Measurements from ENCODE around the gene PDIA2. TPM values are rescaled to one million over a fixed set of nuclear protein-coding genes. Genes with fewer than 3 reads are reported as not detected.
"Not testable (repeated sequence)": the region's sequence is repeated elsewhere in the genome, so short reads cannot be mapped to it uniquely, and the experiment has no call there.

The PDIA2 gene
- total RNA-seq, 4 donors from 2014 or later: 0.81 to 0.93 TPM; not detected in 2

DNA sequence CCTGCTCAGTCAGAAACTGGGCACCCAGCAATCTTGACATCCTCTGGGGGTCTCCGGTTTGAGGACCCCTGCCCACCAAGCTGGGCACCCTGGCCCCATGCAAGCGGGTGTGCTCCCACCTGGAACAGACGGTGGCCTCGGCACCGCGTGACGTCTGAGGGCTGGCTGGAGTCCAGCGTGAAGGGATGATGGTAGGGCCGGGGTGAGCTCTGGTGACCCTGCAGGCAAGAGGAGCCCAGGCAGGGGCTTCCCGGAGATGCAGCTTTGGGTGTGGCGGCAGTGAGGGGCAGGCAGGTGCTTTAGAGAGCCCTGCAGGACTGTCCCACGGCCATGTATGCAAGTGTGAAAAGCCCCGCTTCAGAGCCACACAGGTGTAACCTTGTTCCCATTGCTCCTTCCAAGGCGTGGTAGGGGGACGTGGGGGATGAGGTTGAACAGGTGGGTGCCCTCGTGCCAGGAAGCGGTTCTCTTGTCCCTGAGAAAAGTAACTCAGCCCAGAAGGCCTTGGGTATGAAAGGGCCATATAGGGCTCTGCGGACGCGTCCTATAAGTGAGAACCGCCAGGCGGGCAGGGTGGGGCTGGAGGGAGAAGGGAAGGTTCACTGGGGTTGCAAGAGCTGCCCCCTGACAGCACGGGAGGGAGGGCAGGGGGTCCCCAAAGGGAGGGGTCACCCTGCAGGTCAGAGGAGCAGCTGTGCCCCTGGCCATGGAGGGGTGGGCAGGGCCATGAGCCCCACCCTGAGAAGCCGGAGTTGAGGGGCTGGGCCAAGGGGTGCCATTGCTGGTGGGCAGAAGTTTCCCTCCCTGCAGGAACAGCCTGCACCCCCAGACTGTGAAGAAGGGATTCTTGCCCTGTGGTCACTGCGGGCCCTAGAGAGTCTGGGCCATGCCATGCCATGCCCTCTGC is 16.5 kb upstream of the PDIA2 start:
- TF ChIP-seq, protein P1, sequence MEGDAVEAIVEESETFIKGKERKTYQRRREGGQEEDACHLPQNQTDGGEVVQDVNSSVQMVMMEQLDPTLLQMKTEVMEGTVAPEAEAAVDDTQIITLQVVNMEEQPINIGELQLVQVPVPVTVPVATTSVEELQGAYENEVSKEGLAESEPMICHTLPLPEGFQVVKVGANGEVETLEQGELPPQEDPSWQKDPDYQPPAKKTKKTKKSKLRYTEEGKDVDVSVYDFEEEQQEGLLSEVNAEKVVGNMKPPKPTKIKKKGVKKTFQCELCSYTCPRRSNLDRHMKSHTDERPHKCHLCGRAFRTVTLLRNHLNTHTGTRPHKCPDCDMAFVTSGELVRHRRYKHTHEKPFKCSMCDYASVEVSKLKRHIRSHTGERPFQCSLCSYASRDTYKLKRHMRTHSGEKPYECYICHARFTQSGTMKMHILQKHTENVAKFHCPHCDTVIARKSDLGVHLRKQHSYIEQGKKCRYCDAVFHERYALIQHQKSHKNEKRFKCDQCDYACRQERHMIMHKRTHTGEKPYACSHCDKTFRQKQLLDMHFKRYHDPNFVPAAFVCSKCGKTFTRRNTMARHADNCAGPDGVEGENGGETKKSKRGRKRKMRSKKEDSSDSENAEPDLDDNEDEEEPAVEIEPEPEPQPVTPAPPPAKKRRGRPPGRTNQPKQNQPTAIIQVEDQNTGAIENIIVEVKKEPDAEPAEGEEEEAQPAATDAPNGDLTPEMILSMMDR (IDR thresholded peaks at IDR 0.05): no peak
- no peak for TF ChIP-seq POLR2AphosphoS5 (IDR thresholded peaks at IDR 0.05)
- TF ChIP-seq EP300 (IDR thresholded peaks at IDR 0.05): no peak
- TF ChIP-seq POLR2A (IDR thresholded peaks at IDR 0.05): no peak
- H3K27ac ChIP-seq: no peak overlapping the region
- 60 to 80% methylated on average over 1 to 2 of the region's 25 CpGs for WGBS, 2 donors (ENCODE audit: low coverage in 1 of 2)
- H3K9me3 ChIP-seq: no peaks in the 10 kb centered on the region
- peaks cover 0 to 44% of the 10 kb centered on the region in 2 donors for H3K36me3 ChIP-seq
- ATAC-seq: no peak
- H3K4me3 ChIP-seq: no peak overlapping the region
- no peaks in the 10 kb centered on the region for H3K4me1 ChIP-seq
- H3K27me3 ChIP-seq: no peaks in the 10 kb centered on the region

- not testable (repeated sequence) for H3K27ac ChIP-seq, H3K9me3 ChIP-seq, H3K27me3 ChIP-seq, H3K4me1 ChIP-seq, ATAC-seq, H3K4me3 ChIP-seq
- WGBS, 2 donors (ENCODE audit: low coverage in 1 of 2): 81 to 84% methylated on average over 16 to 17 of the region's 17 CpGs
- peaks cover 0 to 33% of the 10 kb centered on the region in 2 donors for H3K36me3 ChIP-seq
These were observed 15.4 kb upstream of the PDIA2 start for GRCh38 chr16:267562-267961.

DNA sequence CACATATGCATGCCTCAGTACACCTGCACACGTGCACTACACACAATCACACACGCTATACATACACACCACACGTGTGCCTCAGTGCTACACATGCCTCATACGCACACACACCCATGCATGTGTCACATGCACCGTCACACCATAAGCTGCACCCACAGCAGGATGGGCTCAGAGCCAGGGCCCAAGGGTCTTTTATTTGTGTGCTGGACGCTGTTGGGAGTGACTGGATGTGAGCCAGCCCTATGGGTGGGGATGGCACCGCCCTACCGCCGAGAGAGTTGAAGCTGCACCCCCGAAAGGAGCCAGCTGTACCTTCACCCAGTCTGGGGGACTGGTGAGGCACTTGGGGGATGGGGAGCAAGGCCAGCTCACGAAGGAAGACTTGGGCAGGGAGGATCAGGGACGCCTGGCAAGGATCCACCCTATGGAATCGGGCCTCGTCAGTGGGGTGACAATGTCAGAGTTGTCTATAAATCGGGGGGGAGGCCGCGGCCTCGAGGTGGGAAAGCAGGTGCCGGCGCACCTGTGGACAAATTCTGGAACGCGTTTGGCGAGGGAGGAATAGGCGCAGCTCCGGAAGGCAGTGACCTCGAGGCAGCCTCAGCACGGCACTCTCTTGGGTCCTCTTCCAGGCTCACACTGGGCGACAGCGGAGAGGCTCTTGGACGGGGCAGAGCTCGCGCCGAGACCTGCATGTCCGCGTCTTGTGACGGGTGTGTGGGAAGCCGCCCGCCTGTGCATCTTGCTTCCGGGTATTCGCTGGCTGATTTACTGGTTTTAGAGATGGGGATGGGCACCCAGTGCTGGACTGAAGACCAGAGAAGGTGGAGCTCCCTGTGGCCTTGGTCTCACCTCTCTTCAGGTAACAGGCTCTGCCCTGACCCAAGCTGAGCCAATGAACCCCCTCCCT is 14.6 kb upstream of the PDIA2 start:
- 76% methylated on average over 18 of the region's 40 CpGs; no CpG with 5 or more reads in 1 of the 2 donors for whole genome bisulfite sequencing, 2 donors (ENCODE audit: low coverage in 1 of 2)
- H3K27ac ChIP-seq: no peak overlapping the region
- TF ChIP-seq EP300 (IDR thresholded peaks at IDR 0.05): no peak
- no peak for TF ChIP-seq POLR2AphosphoS5 (IDR thresholded peaks at IDR 0.05)
- peaks cover 0 to 25% of the 10 kb centered on the region in 2 donors for H3K36me3 ChIP-seq
- H3K4me1 ChIP-seq: no peaks in the 10 kb centered on the region
- no peaks in the 10 kb centered on the region for H3K9me3 ChIP-seq
- ATAC-seq: no peak
- H3K27me3 ChIP-seq: no peaks in the 10 kb centered on the region
- no peak overlapping the region for H3K4me3 ChIP-seq

DNA sequence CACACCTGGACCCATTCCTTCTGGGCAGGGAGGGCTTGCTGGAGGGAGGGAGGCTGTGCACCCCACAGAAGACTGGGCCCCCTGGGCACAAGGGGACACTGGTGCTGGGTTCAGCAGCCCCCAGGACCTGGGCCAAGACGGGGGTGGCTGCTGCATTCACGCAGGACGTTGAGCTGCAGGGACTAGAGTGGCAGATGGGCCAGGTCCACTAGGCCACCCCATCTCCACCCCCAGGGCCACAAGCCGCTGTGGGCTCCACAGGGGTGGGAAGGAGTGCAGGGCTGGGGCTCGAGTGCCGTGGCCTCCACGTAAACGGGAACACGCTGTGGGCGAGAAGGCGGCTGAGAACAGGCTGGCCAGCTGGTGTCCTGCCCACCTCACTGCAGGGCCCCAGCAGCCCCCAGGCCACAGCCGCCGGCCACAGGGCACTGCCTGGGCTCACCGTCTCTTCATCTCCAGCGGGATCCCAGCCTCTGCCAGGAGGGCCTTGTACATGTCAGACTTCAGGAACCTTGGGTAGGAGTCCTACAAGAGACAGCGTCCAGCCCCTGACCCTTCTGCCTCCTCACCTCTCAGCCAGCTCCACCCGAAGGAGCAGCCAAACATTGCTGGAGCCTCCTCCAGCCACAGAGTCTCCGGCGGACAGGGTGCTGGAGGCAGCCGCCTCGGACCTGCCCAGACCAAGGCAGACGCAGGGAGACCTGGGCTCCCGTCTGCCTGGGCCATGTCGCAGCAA is 13.7 kb upstream of the PDIA2 start:
- H3K9me3 ChIP-seq: no peaks in the 10 kb centered on the region
- H3K27me3 ChIP-seq: no peaks in the 10 kb centered on the region
- WGBS, 2 donors (ENCODE audit: low coverage in 1 of 2): no CpG with 5 or more reads among the region's 24 CpGs
- peaks cover 0 to 17% of the 10 kb centered on the region in 2 donors for H3K36me3 ChIP-seq
- no peak overlapping the region for H3K4me3 ChIP-seq
- no peak for ATAC-seq
- peaks cover 0 to under 1% (median 0%) of the 10 kb centered on the region in 3 donors for H3K4me1 ChIP-seq
- TF ChIP-seq, protein P1 (IDR thresholded peaks at IDR 0.05): no peak
- TF ChIP-seq POLR2AphosphoS5 (IDR thresholded peaks at IDR 0.05): no peak
- TF ChIP-seq POLR2A (IDR thresholded peaks at IDR 0.05): no peak
- no peak for TF ChIP-seq EP300 (IDR thresholded peaks at IDR 0.05)
- H3K27ac ChIP-seq: no peak overlapping the region

- Histone ChIP-seq H3K27ac (no peak overlapping the region), H3K36me3 (peaks cover 0 to 3% of the 10 kb centered on the region in 2 donors), H3K4me3 (no peak overlapping the region), H3K27me3 (peaks cover 11% of the 10 kb centered on the region), H3K9me3 (no peaks in the 10 kb centered on the region), H3K4me1 (peaks cover 0 to 12% (median 6%) of the 10 kb centered on the region in 3 donors)
- no peak for ATAC-seq
- WGBS, 2 donors (ENCODE audit: low coverage in 1 of 2): 80% methylated on average over 1 of the region's 34 CpGs; no CpG with 5 or more reads in 1 of the 2 donors
- TF ChIP-seq, protein P1 (IDR thresholded peaks at IDR 0.05): no peak
- TF ChIP-seq EP300 (IDR thresholded peaks at IDR 0.05) (no peak), POLR2A (IDR thresholded peaks at IDR 0.05) (no peak), POLR2AphosphoS5 (IDR thresholded peaks at IDR 0.05) (no peak)
These were observed 12.3 kb upstream of the PDIA2 start for GRCh38 chr16:270381-271255.
